PC-9 (cell line): ENCODE measurements around the gene TBX6. TPM values are rescaled to one million over a fixed set of nuclear protein-coding genes. Genes with fewer than 3 reads are reported as not detected.
A peak's percentile ranks its signal among the peaks of the same experiment; 100 is the strongest.
"Not testable (repeated sequence)": the region's sequence is repeated elsewhere in the genome, so short reads cannot be mapped to it uniquely, and the experiment has no call there.

Experiments
- BruUV-seq: library from RNA; stranded (reverse); fragments of 400-500 nt; replicated peaks from 2 replicates; lab custom pipeline; 2021; lab: Mats Ljungman, UMichigan
- CTCF ChIA-PET: fragments of 300-600 bp; sonication (Branson Sonifier 250); formaldehyde crosslinking; loops from one replicate; lab custom pipeline; 2022; ENCODE audit warnings: antibody characterized with exemption; lab: Charles Lee
- POLR2A ChIA-PET: fragments of 300-600 bp; sonication (Branson Sonifier 250); formaldehyde crosslinking; loops from one replicate; lab custom pipeline; 2022; ENCODE audit warnings: antibody characterized with exemption; ENCODE audit not compliant: unreplicated experiment; lab: Charles Lee
- DNase-seq, 2 experiments: peaks; one replicate each; pipeline versions ENCODE4 v3.0.0 to v3.0.0-alpha.2; 2015 to 2022; ENCODE audit warnings: mixed read lengths in 1 of 2
- H2AFZ ChIP-seq: fragments of 200-600 bp; sonication (generic); 2 replicates; pipeline ENCODE4 v1.8.1; 2017; ENCODE audit warnings: antibody characterized with exemption
- H3F3A ChIP-seq: fragments of 200-600 bp; sonication (generic); 2 replicates; pipeline ENCODE4 v1.8.1; 2017; ENCODE audit warnings: antibody characterized with exemption, mild to moderate bottlenecking, low read depth; ENCODE audit not compliant: insufficient read depth
- H3K27ac ChIP-seq: fragments of 200-600 bp; sonication (generic); 2 replicates; pipeline ENCODE4 v1.6.1; 2016; ENCODE audit warnings: mixed run types
- H3K27me3 ChIP-seq: fragments of 200-600 bp; sonication (generic); 2 replicates; pipeline ENCODE4 v1.6.1; 2016; ENCODE audit warnings: low read depth, mixed run types; ENCODE audit not compliant: insufficient read depth
- H3K36me3 ChIP-seq: fragments of 200-600 bp; sonication (generic); 2 replicates; pipeline ENCODE4 v1.6.1; 2016; ENCODE audit warnings: low read depth, mixed run types
- H3K4me1 ChIP-seq: fragments of 200-600 bp; sonication (generic); replicated peaks from 2 replicates; pipeline ENCODE4 v1.6.1; 2016; ENCODE audit warnings: mixed run types; ENCODE audit not compliant: insufficient read depth
- H3K4me2 ChIP-seq: fragments of 200-600 bp; sonication (generic); 2 replicates; pipeline ENCODE4 v1.6.1; 2017; ENCODE audit warnings: mixed run types
- H3K4me3 ChIP-seq: fragments of 200-600 bp; sonication (generic); 2 replicates; pipeline ENCODE4 v1.6.1; 2016; ENCODE audit warnings: mixed run types
- H3K79me2 ChIP-seq: fragments of 200-600 bp; sonication (generic); 2 replicates; pipeline ENCODE4 v1.6.1; 2017; ENCODE audit warnings: low read depth, mixed run types
- H3K9me2 ChIP-seq: fragments of 200-600 bp; sonication (generic); 2 replicates; pipeline ENCODE4 v1.8.1; 2017; ENCODE audit warnings: mild to moderate bottlenecking; ENCODE audit not compliant: insufficient read depth
- H3K9me3 ChIP-seq: fragments of 200-600 bp; sonication (generic); 2 replicates; pipeline ENCODE4 v1.8.1; 2016; ENCODE audit warnings: low read depth; ENCODE audit not compliant: insufficient read depth
- H4K20me1 ChIP-seq: fragments of 200-600 bp; sonication (generic); 2 replicates; pipeline ENCODE4 v1.8.1; 2017; ENCODE audit not compliant: insufficient read depth
- CTCF ChIP-seq: fragments of 200-600 bp; sonication (generic); conservative IDR thresholded peaks from 2 replicates; pipeline ENCODE4 v1.6.1; 2017; ENCODE audit warnings: mixed run types, antibody characterized with exemption, mild to moderate bottlenecking, moderate library complexity
- EZH2 ChIP-seq: fragments of 200-600 bp; sonication (generic); IDR thresholded peaks from 2 replicates; pipeline ENCODE4 v1.8.0; 2017; ENCODE audit warnings: antibody characterized with exemption, low read depth
- intact Hi-C: fragments of 100-400 bp; cut with micrococcal nuclease; formaldehyde crosslinking; loops from one replicate; pipeline ENCODE4 v1.10.0; 2022; ENCODE audit not compliant: unreplicated experiment
- total RNA-seq: library from RNA; stranded (reverse); gene quantifications from 2 replicates; pipeline ENCODE4 v1.2.3, GENCODE V29; 2021

Gene TBX6
- total RNA-seq, 1 experiment from 2014 or later, result 8.3 TPM

- Histone ChIP-seq H3K36me3 (no peaks in the 10 kb centered on the region), H3K27me3 (no peaks in the 10 kb centered on the region), H2AFZ (no peak overlapping the region), H4K20me1 (peaks cover 3% of the 10 kb centered on the region; the same call in 1 of the 2 replicates), H3K4me1 (peaks cover 50% of the 10 kb centered on the region), H3K4me3 (no peak overlapping the region), H3K9me3 (no peaks in the 10 kb centered on the region), H3K4me2 (0 out of 2 replicates have a peak overlapping the region, but pooled peaks have one; percentile 48), H3K27ac (no peak overlapping the region), H3K9me2 (no peaks in the 10 kb centered on the region), H3F3A (peaks cover 46% of the 10 kb centered on the region), H3K79me2 (no peaks in the 10 kb centered on the region)
- CTCF ChIA-PET, result interaction anchor here (1.7 kb wide), 1 partner anchor 25 kb away, joined by 8 read pairs; the partner anchor contains the start of gene TBX6
- intact Hi-C loops, result no loop called here
- DNase-seq, result no peak
- TF ChIP-seq EZH2 (no peak), CTCF (no peak)
- BruUV-seq, result no TSS peak
- POLR2A ChIA-PET, result interaction anchor here (0.5 to 0.6 kb wide), 3 partner anchors 12 to 169 kb away, joined by 3 to 9 read pairs (median 3); no protein-coding TSS in a partner anchor
Measured at GRCh38 chr16:30116291-30117207, 24.8 kb upstream of the TBX6 start.

- Histone ChIP-seq H4K20me1 (peaks cover 3% of the 10 kb centered on the region; the same call in 1 of the 2 replicates), H3K79me2 (no peaks in the 10 kb centered on the region), H3K27ac (peak overlapping the region; percentile 56), H3K36me3 (no peaks in the 10 kb centered on the region), H3F3A (peaks cover 49% of the 10 kb centered on the region), H3K4me1 (peaks cover 55% of the 10 kb centered on the region), H2AFZ (no peak overlapping the region), H3K9me3 (no peaks in the 10 kb centered on the region), H3K9me2 (no peaks in the 10 kb centered on the region), H3K27me3 (no peaks in the 10 kb centered on the region), H3K4me3 (no peak overlapping the region), H3K4me2 (peak overlapping the region; percentile 48)
- BruUV-seq, result no TSS peak
- intact Hi-C loops, result loop anchor here (1.0 kb wide), 1 partner anchor 19 kb away; the partner anchor contains the start of gene YPEL3
- CTCF ChIA-PET, result interaction anchor here (0.6 to 1.7 kb wide), 3 partner anchors 10 to 23 kb away, joined by 3 to 8 read pairs (median 5); partner anchors contain the start of gene TBX6
- DNase-seq, result peak; percentile 79 to 90
- TF ChIP-seq EZH2 (no peak), CTCF (no peak)
- POLR2A ChIA-PET, result interaction anchor here (0.6 to 1.0 kb wide), 4 partner anchors 23 to 495 kb away, joined by 3 to 8 read pairs (median 6); no protein-coding TSS in a partner anchor
Measured at GRCh38 chr16:30115238-30115637, 23.5 kb upstream of the TBX6 start.

- H3K36me3 ChIP-seq, H3K79me2 ChIP-seq, BruUV-seq, DNase-seq, H3K4me3 ChIP-seq, H3K9me2 ChIP-seq, H4K20me1 ChIP-seq, H2AFZ ChIP-seq, H3K9me3 ChIP-seq, H3K27me3 ChIP-seq: not testable (repeated sequence)
- Histone ChIP-seq H3K27ac (peak overlapping the region; percentile 56), H3K4me2 (peak overlapping the region; percentile 48), H3F3A (peaks cover 49% of the 10 kb centered on the region), H3K4me1 (peaks cover 55% of the 10 kb centered on the region)
- POLR2A ChIA-PET, result interaction anchor here (0.6 to 1.0 kb wide), 2 partner anchors 394 to 496 kb away, joined by 3 to 4 read pairs; no protein-coding TSS in a partner anchor
- intact Hi-C loops, result loop anchor here (1.0 to 5.0 kb wide), 2 partner anchors 19 to 542 kb away; partner anchors contain the start of genes FBRS and YPEL3
- CTCF ChIA-PET, result interaction anchor here (1.7 kb wide), 1 partner anchor 23 kb away, joined by 8 read pairs; the partner anchor contains the start of gene TBX6
Measured at GRCh38 chr16:30114833-30115232, 23.1 kb upstream of the TBX6 start.
